K562 (cell line): Measurements from ENCODE around the gene HYOU1. TPM values are rescaled to one million over a fixed set of nuclear protein-coding genes. Genes with fewer than 3 reads are reported as not detected.

Source experiments
- ARHGAP35 ChIP-seq: fragments of 450-650 bp; IDR thresholded peaks from 2 replicates; pipeline ENCODE4 v1.6.1; 2018; ENCODE audit not compliant: partially characterized antibody
- CHD4 ChIP-seq: fragments of 200-600 bp; sonication (generic); IDR thresholded peaks from 3 replicates; pipeline ENCODE4 v1.6.1; 2012; ENCODE audit warnings: low read depth, mild to moderate bottlenecking, mixed read lengths, low read length, inconsistent platforms; ENCODE audit not compliant: insufficient read depth, insufficient replicate concordance, poor library complexity, severe bottlenecking
- ERF ChIP-seq: fragments of 450-650 bp; formaldehyde crosslinking; IDR thresholded peaks from 2 replicates; pipeline ENCODE4 v1.4.0; 2020; ENCODE audit warnings: mild to moderate bottlenecking, mixed read lengths
- KAT8 ChIP-seq: fragments of 450-650 bp; IDR thresholded peaks from 2 replicates; pipeline ENCODE4 v1.6.1; 2016; ENCODE audit warnings: low read depth, mild to moderate bottlenecking
- RFX5 ChIP-seq: IDR thresholded peaks from 2 replicates; pipeline ENCODE4 v1.6.1; 2011; ENCODE audit warnings: low read depth, mild to moderate bottlenecking, improper control_type of control experiment, low read length
- RHOXF2B ChIP-seq: fragments of 250-450 bp; sonication (Bioruptor Pico); conservative IDR thresholded peaks from 2 replicates; pipeline ENCODE4 v1.5.1; 2021
- SIN3B ChIP-seq: fragments of 450-650 bp; IDR thresholded peaks from 2 replicates; pipeline ENCODE4 v1.6.1; 2017; ENCODE audit warnings: low read depth, mild to moderate bottlenecking, moderate library complexity
- SMARCB1 ChIP-seq: IDR thresholded peaks from 2 replicates; pipeline ENCODE4 v1.6.1; 2011; ENCODE audit warnings: improper control_type of control experiment, low read depth; ENCODE audit not compliant: insufficient read length
- polyA plus RNA-seq, 8 experiments: library from polyadenylated mRNA; depleted of rRNA in 4 of 8; stranded (reverse) in 5 of 8; unstranded in 3 of 8; fragments of >200 nt; fragmentation: Nextera tagmentation in 2 of 8; fragmentation: Illumina TruSeq in 1 of 8; extraction: Ambion mirVana in 2 of 8; extraction: Trizol in 1 of 8; gene quantifications; 2 replicates each; pipeline versions ENCODE4 v1.2.1 to v1.2.3, GENCODE V29; 2011 to 2014; ENCODE audit warnings: inconsistent platforms in 1 of 8, missing spikeins in 1 of 8
- total RNA-seq, 7 experiments: library from RNA; depleted of rRNA in 6 of 7; stranded (reverse); fragments of >200 nt in 6 of 7; fragmentation: Illumina TruSeq in 2 of 7; extraction: Trizol in 2 of 7; gene quantifications; 2 replicates each; pipeline versions ENCODE4 v1.2.1 to v1.2.3, GENCODE V29; 2011 to 2021; ENCODE audit warnings: low replicate concordance in 1 of 7
- TF ChIP-seq, protein P1 (sequence below): fragments of 450-650 bp; IDR thresholded peaks from 2 replicates; pipeline ENCODE4 v1.6.1; 2017; ENCODE audit warnings: antibody characterized with exemption, mild to moderate bottlenecking
- TF ChIP-seq, protein P2 (sequence below): sonication (generic); formaldehyde crosslinking; IDR thresholded peaks from 2 replicates; pipeline ENCODE4 v1.8.0; 2023; ENCODE audit warnings: missing genetic modification reagents, mild to moderate bottlenecking, borderline replicate concordance
- TF ChIP-seq, protein P3 (sequence below): sonication (generic); formaldehyde crosslinking; IDR thresholded peaks from 2 replicates; pipeline ENCODE4 v1.4.0; 2020; ENCODE audit warnings: mild to moderate bottlenecking, missing genetic modification reagents
- TF ChIP-seq, protein P4 (sequence below): IDR thresholded peaks from 2 replicates; pipeline ENCODE4 v1.6.1; 2016; ENCODE audit warnings: missing genetic modification characterization, missing compliant biosample characterization
- TF ChIP-seq, protein P5 (sequence below): sonication (generic); formaldehyde crosslinking; IDR thresholded peaks from 2 replicates; pipeline ENCODE4 v1.9.0; 2022; ENCODE audit warnings: mild to moderate bottlenecking, missing genetic modification reagents

HYOU1 gene
- total and polyA plus RNA-seq, 9 of the 15 experiments (the other 6 are each of a cell fraction or from before 2014, with no cell fraction given), result 19.5 to 197 (median 128) TPM

DNA sequence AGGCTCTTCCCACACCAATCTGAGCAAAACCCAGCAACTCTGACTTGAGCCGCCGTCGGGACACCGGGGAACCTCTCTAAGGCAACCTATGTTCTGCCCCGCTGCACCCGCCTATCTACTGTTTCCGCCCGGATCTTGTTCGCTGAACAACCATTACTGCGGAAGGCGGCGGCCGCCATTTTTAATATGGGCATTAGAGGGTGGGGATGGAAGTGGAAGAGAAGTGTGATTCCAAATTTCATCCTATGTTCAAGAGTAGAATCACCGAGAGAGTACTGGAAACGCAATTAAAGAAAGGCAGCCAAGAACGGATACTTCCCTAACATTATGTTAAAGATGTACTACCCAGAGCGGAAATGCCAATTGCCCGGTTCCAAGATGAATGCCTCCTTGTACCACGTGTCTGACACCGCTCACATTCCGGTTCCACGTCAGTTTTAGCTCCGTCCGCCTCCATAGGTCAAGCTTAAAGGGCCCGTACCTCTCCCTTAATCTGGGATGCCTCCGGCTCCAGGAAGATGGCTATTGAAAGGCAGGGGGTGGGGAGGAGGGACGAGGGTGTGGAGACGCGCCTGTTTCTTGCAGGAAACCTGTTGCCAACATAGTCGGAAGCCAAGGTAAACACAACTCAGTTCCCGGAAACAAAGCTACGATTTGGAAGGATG, 44.9 kb upstream of the HYOU1 start, which contains the start of gene DPAGT1 (continued):
- TF ChIP-seq, protein P1, sequence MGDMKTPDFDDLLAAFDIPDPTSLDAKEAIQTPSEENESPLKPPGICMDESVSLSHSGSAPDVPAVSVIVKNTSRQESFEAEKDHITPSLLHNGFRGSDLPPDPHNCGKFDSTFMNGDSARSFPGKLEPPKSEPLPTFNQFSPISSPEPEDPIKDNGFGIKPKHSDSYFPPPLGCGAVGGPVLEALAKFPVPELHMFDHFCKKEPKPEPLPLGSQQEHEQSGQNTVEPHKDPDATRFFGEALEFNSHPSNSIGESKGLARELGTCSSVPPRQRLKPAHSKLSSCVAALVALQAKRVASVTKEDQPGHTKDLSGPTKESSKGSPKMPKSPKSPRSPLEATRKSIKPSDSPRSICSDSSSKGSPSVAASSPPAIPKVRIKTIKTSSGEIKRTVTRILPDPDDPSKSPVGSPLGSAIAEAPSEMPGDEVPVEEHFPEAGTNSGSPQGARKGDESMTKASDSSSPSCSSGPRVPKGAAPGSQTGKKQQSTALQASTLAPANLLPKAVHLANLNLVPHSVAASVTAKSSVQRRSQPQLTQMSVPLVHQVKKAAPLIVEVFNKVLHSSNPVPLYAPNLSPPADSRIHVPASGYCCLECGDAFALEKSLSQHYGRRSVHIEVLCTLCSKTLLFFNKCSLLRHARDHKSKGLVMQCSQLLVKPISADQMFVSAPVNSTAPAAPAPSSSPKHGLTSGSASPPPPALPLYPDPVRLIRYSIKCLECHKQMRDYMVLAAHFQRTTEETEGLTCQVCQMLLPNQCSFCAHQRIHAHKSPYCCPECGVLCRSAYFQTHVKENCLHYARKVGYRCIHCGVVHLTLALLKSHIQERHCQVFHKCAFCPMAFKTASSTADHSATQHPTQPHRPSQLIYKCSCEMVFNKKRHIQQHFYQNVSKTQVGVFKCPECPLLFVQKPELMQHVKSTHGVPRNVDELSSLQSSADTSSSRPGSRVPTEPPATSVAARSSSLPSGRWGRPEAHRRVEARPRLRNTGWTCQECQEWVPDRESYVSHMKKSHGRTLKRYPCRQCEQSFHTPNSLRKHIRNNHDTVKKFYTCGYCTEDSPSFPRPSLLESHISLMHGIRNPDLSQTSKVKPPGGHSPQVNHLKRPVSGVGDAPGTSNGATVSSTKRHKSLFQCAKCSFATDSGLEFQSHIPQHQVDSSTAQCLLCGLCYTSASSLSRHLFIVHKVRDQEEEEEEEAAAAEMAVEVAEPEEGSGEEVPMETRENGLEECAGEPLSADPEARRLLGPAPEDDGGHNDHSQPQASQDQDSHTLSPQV, result no peak
- TF ChIP-seq ARHGAP35, result no peak
- TF ChIP-seq, protein P2, sequence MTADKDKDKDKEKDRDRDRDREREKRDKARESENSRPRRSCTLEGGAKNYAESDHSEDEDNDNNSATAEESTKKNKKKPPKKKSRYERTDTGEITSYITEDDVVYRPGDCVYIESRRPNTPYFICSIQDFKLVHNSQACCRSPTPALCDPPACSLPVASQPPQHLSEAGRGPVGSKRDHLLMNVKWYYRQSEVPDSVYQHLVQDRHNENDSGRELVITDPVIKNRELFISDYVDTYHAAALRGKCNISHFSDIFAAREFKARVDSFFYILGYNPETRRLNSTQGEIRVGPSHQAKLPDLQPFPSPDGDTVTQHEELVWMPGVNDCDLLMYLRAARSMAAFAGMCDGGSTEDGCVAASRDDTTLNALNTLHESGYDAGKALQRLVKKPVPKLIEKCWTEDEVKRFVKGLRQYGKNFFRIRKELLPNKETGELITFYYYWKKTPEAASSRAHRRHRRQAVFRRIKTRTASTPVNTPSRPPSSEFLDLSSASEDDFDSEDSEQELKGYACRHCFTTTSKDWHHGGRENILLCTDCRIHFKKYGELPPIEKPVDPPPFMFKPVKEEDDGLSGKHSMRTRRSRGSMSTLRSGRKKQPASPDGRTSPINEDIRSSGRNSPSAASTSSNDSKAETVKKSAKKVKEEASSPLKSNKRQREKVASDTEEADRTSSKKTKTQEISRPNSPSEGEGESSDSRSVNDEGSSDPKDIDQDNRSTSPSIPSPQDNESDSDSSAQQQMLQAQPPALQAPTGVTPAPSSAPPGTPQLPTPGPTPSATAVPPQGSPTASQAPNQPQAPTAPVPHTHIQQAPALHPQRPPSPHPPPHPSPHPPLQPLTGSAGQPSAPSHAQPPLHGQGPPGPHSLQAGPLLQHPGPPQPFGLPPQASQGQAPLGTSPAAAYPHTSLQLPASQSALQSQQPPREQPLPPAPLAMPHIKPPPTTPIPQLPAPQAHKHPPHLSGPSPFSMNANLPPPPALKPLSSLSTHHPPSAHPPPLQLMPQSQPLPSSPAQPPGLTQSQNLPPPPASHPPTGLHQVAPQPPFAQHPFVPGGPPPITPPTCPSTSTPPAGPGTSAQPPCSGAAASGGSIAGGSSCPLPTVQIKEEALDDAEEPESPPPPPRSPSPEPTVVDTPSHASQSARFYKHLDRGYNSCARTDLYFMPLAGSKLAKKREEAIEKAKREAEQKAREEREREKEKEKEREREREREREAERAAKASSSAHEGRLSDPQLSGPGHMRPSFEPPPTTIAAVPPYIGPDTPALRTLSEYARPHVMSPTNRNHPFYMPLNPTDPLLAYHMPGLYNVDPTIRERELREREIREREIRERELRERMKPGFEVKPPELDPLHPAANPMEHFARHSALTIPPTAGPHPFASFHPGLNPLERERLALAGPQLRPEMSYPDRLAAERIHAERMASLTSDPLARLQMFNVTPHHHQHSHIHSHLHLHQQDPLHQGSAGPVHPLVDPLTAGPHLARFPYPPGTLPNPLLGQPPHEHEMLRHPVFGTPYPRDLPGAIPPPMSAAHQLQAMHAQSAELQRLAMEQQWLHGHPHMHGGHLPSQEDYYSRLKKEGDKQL, result no peak
- TF ChIP-seq CHD4, result no peak
- TF ChIP-seq, protein P3, sequence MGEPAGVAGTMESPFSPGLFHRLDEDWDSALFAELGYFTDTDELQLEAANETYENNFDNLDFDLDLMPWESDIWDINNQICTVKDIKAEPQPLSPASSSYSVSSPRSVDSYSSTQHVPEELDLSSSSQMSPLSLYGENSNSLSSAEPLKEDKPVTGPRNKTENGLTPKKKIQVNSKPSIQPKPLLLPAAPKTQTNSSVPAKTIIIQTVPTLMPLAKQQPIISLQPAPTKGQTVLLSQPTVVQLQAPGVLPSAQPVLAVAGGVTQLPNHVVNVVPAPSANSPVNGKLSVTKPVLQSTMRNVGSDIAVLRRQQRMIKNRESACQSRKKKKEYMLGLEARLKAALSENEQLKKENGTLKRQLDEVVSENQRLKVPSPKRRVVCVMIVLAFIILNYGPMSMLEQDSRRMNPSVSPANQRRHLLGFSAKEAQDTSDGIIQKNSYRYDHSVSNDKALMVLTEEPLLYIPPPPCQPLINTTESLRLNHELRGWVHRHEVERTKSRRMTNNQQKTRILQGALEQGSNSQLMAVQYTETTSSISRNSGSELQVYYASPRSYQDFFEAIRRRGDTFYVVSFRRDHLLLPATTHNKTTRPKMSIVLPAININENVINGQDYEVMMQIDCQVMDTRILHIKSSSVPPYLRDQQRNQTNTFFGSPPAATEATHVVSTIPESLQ, result no peak
- TF ChIP-seq, protein P4, sequence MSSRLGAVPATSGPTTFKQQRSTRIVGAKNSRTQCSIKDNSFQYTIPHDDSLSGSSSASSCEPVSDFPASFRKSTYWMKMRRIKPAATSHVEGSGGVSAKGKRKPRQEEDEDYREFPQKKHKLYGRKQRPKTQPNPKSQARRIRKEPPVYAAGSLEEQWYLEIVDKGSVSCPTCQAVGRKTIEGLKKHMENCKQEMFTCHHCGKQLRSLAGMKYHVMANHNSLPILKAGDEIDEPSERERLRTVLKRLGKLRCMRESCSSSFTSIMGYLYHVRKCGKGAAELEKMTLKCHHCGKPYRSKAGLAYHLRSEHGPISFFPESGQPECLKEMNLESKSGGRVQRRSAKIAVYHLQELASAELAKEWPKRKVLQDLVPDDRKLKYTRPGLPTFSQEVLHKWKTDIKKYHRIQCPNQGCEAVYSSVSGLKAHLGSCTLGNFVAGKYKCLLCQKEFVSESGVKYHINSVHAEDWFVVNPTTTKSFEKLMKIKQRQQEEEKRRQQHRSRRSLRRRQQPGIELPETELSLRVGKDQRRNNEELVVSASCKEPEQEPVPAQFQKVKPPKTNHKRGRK (tag), result no peak
- no peak for TF ChIP-seq KAT8
- TF ChIP-seq SMARCB1, result no peak
- no peak for TF ChIP-seq RFX5
- TF ChIP-seq, protein P5, sequence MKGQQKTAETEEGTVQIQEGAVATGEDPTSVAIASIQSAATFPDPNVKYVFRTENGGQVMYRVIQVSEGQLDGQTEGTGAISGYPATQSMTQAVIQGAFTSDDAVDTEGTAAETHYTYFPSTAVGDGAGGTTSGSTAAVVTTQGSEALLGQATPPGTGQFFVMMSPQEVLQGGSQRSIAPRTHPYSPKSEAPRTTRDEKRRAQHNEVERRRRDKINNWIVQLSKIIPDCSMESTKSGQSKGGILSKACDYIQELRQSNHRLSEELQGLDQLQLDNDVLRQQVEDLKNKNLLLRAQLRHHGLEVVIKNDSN, result peak; percentile 93
- no peak for TF ChIP-seq RHOXF2B (CRISPR knock-in tag)
- no peak; the same call in 1 of the 2 replicates for TF ChIP-seq SIN3B
- no peak for TF ChIP-seq ERF (CRISPR knock-in tag)
